Activated CD4-positive, alpha-beta T cell treated with anti-CD3 and anti-CD28 coated beads, Interleukin-2, amount 50 U/mL, for 24 hours (primary cell): ENCODE measurements around the gene CHN1.

Experiments used
- DNase-seq, 2 donors: peaks; one replicate each; pipeline ENCODE4 v3.0.0-alpha.2; 2020; ENCODE audit warnings: low read depth in 1 of 2, low spot score in 1 of 2

The CHN1 gene

DNA sequence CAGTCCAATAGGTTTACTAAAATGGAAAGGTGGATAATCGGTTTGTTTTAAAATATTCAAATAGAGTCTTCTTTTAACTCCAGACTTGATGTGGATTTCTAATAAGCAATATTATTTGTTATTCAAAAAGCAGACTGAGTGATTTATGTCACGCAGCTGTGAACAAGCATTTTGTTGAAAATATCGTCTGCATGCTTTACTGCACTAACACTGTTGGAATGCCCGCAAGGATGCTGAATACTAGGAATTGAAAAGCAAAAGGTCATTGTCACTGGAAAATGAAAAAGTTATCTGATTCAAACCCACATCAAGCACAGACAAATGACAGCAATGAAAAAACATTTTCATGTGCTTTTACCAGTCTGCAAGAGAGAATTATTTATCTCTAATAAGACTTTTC, 31.1 kb downstream of the CHN1 start:
- no peak for DNase-seq

DNA sequence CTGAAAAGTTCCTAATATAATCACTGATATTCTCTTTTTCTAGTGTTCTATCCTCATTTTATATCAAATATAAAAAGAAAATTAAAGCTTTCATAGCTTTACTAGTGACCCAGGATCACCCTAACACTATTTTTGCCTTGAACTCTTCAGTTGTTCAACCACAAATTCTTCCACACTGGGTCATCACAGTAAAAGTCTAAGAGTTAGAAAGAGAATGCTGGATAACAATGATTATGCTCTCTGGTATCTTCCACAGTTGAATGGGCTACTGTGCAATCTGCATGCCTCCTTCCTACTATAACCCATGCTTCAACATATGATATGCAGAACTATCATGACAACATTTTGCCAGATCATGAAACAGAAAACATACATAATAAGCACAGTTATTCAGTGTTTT, 32.3 kb downstream of the CHN1 start:
- DNase-seq, result no peak

DNA sequence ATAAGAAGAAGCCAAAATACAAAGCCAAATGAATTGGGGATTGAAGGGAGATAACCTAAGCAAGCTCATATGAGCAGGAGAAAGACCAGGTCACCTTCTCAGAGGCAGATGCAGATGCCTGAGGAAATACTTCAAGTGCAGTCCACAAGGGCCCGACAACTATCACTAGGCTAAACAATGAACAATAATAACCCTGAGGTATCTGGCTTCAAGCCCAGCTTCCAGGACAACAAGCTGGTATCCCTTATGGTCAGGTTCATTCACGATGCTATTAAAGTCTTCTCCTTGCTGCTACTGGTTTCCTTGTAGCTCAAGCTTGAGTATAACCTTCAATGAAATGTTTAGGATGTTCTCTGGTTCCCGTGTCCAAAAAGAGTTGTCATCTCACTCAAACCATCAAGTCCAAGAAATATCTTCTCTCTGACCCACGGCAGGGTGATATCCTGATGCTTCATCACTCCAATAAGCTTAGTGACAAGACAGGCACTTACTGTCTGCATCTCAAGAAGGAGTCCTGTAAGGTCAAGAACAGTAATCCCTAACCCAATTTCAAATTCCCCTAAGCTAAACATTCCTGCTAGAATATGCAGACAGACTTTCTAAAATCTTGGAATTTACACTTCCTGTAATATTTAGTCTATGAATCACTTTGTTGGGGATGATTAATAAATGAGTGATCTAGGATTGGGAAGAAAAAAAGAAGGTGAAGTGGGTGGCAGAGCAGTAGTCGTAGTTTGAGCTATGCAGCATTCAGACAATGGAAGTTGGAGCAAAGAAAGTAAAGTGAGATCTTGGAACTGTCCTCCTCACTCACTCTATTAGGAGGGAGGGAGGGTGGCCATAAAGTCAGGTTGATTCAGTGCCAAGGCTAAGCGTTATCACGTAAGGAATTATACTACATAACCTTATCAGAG, 33.1 kb downstream of the CHN1 start:
- no peak for DNase-seq

DNA sequence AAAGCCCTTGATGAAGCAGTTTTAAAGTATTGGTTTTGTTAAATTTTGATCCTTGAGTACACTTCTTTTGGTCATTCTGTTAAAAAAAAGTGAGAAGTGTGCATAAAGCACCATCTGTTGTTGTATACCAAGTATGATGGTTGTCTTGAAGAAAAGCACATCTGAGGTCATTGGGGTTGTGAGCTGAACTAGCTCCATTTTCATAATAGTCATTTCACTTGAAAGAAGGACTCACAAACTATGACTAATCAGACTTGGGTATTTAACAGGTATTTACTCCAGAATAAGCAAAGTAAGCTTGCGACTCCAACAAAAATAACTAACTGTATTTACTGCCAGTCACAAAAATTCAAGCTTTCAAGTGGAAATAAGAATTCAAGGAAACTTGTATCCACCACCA, 35.1 kb downstream of the CHN1 start:
- no peak for DNase-seq

DNA sequence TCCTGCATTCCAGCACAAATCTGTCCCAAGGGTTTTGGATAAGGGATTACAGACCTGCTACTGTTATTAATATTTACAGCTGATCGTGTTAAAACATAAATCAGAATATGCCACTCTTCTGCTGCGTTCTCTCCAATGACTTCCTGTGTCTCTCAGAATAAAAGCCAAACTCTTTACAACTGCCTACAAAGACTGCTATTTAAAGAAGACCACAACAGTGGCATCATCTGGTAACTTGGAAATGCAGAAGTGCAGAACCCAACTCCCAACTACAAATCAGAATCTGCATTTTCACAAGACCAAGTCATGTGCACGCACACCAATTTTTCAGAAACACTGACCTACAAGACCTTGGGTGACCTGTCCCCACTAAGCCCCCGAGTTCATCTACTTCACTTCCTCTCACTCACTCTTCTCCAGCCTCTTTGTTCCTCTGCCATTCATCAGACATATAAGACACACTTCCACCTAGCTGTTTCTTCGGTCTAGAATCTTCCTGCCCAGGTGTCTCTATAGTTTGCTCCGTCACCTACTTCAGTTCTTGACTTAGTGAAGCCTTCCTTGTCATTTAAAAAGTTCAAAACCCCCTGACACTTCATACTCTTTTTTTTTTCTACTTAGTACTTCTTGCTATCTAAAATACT, 36.0 kb downstream of the CHN1 start:
- DNase-seq, result no peak

DNA sequence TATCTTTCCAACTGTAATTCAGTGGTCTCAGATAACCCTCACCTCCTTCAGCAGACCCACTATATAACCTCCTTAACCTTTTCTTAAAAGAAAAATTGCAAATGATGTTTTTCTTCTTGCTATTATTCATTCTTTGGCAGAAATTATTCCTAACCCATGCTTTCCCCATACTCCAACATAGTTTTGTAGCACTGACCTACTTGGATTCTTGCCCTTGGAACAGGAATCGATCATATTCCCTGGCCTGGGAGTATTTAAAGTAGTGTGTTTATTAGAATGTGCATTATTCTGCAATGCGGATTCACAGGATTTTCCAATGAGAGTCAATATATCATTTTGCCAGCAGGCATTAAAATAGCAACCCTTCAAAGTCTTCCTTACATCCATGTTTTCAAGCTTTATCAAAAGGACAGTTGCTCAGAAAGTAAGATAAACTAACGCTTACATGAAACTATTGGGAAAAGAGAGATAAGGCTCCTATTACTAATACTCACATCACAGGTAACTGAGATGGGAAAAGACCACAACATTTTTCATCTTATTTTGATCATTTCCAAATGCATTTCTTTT, 37.4 kb downstream of the CHN1 start:
- no peak for DNase-seq

DNA sequence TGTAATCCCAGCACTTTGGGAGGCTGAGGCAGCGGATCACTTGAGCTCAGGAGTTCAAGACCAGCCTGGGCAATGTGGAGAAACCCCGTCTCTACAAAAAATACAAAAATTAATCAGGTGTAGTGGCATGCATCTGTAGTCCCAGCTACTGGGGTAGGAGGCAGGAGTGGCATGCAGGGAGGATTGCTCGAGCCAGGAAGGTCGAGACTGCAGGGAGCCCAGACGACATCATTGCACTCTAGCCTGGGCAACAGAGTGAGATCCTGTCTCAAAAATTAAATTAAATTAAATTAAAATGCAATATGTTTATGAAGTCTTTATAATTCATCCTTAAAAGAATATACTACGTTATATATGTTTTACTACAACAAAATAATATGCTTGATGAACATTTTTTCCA, 38.1 kb downstream of the CHN1 start:
- no peak for DNase-seq

DNA sequence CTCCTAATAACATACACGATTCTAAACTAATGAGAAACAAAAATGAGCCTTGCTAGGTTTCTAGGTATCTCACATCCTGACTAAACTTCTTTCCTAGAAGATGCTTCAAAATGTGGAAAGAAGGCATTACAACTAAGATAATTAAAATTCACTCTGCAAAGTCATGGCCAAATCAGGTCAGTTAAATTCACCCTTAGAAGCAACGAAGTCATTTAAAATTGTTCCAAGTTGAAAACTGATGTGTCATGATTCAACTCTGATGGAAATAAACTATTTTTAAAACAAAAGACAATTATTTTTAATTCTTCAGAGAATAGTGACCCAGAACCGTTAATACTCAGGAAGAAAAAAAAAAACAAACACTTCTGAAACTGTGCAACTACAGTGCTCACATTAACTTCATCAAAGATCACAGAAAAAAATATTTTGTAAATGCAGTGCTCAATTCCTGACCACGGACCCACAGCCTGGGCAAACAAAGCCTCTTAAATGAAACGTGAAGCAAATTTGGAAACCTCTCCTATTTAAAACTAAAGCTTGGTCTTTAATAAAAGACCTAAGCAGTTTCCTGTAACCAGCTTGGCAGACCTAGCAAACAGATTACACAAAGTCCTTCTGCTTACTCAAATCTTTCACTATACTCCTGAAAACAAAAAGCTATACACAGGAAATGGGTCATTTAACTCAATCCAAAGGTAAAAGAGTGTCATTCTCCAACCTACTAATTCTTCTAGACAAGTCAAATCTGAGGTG, 39.0 kb downstream of the CHN1 start:
- DNase-seq, result no peak

DNA sequence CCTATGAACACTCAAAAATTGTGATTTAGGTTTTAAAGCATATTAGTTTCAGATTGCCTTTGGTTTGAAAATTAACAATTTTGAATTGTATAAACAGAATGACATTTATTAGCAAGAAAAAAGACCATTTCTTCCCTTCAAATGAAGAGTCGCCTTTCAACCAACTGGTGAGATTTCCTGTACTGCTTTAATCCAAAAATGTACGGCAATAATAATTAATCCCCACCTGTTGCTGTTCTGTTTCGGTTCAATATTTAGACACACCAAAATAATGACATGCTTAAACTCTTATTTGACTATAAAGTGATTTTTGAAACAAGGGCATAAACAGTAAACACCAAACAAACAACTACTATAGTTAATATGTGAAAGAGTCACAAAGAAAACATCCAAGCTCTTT, 39.6 kb downstream of the CHN1 start:
- DNase-seq, result no peak

DNA sequence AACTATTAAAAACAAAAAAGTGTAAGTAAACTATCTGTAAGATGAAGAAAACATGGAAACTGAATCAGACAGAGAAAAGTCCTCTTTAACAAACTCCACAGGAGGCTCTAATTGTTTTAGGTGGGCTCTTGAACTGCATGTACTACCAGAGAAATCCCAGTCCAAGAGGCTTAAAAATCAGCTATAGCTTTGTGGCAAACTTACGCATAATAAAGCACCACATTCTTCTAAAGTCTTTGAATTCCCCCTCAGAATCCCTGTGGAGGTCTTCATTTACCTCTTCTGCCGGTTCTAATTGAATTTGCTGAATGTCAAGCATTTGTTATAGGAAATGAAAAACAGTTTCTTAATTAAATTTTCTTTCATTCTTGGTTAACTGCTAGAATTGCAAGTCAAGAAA, 40.8 kb downstream of the CHN1 start:
- DNase-seq, result no peak

DNA sequence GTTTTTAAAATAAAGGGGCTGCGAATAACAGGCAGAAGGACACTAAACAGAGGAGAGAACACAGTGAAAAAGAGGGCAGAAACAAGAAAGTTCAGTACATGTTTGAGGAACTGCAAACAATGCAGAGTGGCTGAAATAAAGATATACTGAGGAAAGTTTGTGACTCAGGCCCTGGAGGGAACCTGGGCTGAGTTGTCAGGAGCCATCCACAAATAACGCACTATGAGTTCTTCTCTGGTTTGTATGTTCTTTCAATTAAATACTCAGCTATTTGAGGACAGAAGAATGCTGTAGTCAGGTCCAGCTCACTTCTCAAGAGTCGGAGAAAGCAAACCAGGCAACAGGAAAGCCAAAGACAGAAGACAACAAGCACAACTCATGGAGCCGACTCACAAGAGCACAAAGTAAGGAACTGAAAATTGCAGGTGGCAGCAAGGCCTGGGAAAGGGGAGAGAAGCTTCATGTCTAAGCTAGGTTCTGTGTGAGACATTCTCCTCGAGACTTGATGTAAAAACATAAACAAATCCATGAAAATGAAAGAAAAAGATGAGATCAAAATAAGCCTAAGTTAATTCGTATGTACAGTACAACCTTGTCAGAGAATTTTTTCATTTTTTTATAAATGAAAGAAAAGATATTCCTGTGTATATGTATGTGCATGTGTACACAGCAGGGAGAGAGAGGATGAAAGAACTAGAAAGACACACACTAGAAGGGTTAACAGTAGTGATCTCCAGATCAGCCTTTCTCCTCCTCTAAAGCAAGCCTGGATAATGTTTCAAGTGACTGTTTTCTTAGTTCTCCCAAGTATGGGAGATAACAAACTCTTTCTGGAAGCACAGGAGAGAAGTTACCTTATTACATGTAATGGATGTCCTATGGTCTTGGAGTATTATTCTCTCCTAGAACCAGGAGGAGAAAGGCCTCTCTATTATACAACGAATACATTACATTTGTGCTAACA, 41.5 kb downstream of the CHN1 start:
- DNase-seq, result no peak

DNA sequence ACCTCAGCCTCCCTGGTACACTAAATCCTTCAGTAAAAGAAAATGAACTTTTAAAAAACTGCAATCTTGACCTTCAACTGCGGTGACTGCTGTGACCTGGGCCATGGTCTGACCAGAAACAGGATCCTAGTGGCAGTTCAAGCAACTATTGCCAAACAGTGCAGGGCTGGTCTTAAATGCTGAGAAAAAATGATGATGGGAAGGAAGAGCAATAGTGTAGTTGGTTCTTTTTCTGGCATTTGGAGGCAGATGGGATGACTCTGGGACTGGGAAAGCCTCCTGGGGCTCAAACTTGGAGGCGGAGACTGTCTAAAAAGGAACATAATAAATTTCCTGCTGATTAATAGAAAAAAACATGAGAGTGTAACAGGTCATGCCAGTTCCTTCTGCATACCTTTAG, 45.4 kb downstream of the CHN1 start:
- DNase-seq, result no peak

DNA sequence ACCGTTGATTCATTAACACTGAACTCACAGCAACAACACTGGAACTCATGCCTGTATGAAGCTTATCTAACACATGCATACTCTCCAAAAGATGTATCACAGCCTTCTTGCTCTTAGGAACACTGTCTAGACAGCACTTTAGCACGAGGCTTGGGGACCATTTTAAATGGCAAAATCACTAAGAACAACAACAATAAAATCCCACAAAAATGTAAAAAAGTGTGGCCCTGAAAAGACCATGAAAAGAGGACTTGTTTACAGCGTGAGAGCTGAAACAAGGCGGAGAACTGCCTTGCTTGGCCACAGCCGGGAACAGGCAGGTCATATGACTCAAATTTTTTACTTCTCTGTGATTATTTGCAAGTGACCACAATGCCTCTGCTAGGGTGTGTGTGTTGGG, 48.1 kb downstream of the CHN1 start:
- DNase-seq, result no peak

DNA sequence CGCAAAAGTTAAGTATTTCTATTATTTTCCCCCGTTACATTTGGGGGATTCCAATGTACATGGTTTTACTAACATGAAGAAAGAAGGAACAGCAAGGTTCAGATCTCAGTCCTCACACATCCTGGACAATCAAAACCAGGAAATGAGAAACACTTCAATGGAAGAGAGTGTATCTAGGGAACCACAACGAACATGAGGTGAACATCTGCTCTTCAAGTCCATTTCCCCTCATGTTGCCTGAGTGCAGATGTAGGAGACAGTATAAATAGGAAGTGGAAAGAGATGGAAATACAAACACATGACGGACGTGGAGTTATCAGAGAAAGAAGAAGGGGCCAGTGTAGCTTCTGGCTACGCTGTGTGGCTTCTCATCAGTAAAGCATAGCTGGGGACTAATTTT, 52.6 kb downstream of the CHN1 start:
- no peak for DNase-seq

DNA sequence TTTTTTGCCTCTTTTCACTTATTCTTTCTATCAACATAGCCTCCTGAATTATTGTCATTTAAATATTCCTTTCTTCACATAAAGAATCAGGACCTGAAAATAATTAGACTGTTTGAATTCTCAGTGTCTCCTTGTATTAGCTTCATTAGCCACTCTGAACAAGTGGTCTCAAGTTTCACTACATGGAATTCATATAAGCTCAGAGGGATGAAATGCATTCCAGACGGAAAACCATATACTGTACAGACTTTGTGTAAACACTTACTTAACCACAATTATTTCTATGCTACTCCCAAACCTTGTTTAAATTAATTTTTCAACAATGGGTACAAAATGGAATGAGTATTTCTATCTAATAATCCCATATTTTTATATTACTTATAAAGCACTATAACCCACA, 53.4 kb downstream of the CHN1 start:
- no peak for DNase-seq

DNA sequence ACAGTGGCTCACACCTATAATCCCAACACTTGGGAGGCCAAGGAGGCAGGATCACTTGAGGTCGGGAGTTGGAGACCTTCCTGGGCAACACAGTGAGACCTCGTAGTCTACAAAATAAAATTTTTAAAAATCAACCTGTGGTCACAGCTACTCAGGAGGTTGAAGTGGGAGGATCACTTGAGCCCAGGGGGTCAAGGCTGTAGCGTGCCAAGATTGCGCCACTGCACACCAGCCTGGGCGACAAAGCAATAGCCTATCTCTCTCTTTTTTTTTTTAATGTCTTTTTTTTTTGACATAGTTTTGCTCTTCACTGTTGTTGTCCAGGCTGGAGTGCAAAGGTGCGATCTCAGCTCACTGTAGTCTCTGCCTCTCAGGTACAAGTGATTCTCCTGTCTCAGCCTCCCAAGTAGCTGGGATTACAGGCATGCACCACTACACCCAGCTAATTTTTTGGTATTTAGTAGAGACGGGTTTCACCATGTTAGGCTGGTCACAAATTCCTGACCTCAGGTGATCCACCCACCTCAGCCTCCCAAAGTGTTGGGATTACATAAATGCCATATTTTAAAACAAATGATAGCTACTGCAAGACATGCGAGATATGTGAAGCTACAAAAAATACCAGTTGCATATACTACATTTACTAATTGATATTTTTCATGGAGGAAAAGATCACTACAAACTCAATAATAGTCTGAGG, 55.0 kb downstream of the CHN1 start:
- DNase-seq, result no peak

DNA sequence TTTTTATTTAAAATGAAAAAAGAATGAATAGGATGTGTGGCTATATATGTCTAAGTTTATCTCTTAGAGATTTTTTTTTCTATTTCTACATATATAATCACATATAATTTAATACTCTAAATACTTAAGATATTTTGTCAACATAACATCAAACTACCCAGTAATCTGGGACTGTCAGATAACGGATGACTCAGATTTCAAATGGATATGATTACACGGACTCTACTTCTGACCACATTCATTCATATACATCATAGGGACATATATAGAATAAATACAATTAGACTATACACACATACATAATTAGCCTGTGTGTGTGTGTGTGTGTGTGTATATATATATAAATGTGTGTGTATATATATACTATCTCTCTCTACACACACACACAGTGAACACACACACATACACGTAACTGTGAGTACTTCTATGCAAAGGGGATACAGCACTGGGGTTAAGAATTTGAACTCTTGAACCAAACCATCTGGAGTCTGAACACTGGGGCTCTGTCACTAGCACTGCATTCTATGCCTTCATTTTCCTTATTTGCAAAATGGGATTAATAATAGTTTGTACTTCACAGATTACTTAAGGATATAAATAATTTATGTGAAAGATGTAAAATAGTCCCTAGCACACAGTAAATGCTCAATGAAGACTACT, 59.5 kb downstream of the CHN1 start:
- DNase-seq, result no peak

DNA sequence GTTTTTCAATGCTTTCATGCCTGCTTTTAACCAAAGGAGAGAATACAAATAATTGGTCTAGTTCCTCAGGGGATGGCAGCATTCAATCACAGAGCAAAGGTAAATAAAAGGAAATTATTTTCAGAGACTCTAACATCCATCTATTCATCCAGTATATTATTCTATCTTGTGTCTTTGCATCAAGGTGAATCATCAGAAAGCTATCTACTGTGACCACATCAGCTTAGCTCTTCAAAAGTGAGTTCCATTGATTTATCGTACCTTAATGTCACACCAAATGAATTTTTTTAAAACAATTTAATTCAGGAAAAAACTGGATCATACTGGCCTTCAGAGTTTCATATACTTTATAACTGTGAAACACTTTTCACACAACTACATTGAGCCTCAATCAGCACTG, 66.1 kb downstream of the CHN1 start:
- no peak for DNase-seq

DNA sequence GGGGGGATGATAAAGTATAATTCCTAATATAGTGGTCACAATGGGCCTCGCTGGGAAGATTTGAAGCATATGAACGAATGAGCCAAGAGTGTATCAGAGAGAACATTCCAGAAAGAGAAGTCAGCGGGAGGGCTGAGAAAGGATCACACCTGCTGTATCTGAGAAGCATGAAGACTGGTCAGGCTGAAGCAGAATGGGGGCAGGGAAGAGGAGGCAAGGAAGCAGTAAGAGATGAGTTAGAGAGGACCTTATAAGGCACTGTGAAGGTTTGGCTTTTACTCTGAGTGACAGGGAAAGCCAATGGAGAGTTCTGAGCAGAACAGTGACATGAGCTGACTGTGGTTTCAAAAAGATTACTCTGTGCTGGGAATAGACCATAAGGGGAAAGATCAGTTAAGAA, 73.5 kb downstream of the CHN1 start:
- DNase-seq, result no peak
